Right hindlimb (tissue), 1 donor: ENCODE measurements around the gene TTC13.
"Not testable (repeated sequence)": the region's sequence is repeated elsewhere in the genome, so short reads cannot be mapped to it uniquely, and the experiment has no call there.

Source experiments
- DNase-seq: peaks from one replicate; pipeline ENCODE4 v3.0.0-alpha.2; 2018

The TTC13 gene

DNA sequence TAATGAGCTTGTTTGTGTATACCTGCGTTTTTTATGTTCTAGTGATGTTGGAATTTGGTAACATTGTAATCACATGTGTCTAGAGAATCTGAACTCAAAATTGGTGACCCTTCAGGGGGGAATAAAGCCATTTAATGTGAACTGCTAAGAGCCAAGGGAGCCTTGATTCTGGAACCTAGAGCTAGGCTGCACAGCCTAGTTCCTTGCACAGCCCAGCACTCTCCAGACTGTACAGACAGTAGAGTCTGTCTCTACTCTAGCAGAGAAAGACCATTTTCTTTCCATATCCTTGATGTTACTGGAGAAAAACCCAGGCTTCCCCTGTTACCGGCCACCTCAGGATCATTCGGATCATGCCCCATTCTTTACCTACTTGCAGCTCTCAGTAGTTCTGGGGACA is 8.8 kb upstream of the TTC13 start:
- DNase-seq: no peak

DNA sequence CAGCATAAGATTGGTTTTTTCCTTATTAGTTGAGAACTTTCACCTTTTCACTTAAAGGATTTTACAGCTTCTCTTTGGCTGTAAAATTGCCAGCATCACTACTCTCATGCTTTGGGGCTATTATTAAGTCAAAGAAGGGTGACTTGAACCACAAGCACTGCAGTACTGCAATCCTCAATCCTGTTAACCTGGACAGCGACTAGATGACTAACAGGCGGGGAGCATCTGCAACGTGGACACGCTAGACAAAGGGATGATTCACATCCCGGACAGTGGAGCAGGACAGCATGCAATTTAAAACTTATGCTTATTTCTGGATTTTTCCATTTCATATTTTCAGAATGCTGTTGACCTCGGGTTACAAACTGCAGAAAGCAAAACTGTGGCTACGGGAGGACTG is 8.3 kb upstream of the TTC13 start:
- no peak for DNase-seq

DNA sequence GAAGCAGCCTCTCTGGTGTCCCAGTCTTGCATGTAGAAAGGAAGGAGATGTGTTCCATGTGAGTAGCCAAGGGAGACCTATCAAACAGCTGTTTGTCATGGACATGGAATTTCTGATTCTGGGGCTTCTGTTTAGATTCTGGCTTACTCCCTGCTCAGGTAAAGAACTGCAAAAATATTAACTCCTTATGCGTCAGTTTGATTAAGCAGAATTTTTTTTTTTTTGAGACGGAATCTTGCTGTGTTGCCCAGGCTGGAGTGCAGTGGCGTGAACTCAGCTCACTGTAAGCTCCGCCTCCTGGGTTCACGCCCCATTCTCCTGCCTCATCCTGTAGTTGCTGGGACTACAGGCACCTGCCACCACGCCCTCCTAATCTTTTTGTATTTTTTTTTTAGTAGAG is 7.0 kb upstream of the TTC13 start:
- DNase-seq: no peak

DNA sequence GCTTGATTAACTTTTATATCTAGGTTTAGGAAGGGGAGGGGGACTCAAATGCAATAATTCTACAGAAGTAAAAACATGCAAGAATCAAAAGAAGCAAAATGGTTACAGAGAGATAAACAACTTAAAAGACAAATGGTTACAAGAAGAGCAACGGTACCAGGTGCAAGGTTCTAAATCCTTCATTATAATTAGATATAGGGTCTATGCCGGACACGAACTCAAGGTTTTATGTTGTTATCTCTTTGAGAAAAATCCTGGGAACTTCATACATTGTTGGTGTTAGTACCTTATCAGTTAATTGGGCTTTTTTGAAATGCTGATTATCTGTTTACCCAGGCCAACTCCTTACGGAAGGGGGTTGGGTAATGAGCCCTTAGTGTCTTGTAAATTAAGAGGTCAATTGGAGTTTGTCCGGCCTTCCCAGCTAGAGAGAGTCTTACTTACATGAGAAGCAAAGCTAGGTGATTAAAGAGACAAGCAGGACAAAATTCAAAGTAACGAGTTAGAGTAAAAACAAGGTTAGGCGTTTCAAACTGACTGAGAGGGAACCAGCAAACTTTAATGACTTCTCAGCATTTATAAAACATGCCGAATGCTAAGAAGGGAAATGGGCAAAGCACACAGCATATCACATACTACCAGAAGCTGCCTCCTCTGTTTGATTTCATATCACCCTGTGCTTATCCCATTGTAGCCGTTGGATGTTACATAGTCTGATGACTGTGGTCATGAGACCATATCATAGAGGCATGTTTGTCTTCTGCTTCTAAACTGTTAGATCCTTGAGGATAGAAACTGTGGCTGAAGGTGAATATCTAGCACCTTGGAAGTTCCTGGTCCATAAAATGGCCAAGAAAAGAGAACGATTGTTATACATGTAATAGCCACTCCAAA is 6.2 kb upstream of the TTC13 start:
- DNase-seq: not testable (repeated sequence)

DNA sequence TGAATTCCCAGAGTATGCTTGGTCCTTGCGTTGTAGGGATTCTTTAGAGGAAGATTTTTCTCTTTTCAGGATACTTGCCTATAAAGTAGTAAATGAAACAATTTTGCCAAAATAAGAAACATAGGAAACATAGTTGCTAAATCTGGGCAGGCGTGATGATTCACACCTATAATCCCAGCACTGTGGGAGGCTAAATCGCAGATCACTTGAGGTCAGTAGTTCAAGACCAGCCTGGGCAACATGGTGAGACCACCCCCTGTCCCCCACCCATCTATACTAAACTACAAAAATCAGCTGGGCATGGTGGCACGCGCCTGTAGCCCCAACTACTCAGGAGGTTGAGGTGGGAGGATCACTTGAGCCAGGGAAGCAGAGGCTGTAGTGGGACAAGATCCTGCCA is 5.2 kb upstream of the TTC13 start:
- no peak for DNase-seq

DNA sequence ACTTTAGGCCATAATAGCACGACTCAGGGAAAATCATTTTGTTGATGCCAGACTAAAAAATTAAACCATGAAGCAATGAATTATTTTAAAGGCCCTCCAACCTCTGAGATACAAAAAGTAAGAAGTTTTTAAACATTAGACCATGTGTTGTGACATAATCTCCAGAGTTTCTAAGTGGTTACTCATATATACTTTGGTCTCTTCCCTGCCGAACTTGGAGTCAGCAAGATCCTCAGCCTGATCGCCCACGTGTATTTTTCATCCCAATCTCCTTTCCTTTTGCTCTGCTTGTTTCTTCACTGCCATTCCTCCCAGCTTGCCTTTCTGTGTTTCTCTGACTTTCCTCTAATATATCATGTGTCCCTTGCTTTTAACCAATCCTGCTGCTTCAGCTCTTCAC is 4.0 kb upstream of the TTC13 start:
- DNase-seq: no peak

DNA sequence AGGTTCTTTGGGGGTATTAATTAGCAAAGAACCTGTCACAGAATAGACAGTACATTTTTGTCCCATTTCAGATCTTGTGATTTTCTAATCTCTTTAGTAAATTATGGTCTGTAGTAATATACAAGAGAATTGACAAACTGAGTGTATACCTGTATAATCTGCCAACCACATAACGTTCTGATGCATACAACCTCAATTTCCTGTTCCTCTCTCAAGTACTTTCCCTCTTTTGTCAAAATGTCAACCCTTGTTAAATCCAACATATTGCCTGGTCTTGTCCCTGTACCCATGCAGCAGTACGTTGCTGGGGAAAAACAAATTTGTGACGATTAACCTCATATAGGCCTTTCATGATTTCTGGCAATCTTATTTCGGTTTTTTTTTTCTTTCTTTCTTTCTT is 1.3 kb upstream of the TTC13 start:
- DNase-seq: no peak

DNA sequence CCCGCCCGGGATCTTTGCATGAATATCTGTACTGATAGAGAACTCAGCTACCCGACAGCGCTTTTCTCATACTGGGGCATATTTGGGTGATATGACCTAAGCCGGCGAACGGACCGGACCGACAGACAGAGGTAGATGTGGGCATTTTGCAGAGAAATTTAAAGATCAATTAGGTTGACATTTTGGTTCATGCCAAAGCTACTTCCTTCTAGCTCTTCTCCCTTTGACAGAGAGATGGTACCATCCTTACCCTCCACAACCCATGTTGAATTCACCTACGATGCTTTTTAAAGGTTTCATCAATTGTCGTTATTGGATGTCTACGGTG is 692 bp upstream of the TTC13 start:
- DNase-seq: no peak

DNA sequence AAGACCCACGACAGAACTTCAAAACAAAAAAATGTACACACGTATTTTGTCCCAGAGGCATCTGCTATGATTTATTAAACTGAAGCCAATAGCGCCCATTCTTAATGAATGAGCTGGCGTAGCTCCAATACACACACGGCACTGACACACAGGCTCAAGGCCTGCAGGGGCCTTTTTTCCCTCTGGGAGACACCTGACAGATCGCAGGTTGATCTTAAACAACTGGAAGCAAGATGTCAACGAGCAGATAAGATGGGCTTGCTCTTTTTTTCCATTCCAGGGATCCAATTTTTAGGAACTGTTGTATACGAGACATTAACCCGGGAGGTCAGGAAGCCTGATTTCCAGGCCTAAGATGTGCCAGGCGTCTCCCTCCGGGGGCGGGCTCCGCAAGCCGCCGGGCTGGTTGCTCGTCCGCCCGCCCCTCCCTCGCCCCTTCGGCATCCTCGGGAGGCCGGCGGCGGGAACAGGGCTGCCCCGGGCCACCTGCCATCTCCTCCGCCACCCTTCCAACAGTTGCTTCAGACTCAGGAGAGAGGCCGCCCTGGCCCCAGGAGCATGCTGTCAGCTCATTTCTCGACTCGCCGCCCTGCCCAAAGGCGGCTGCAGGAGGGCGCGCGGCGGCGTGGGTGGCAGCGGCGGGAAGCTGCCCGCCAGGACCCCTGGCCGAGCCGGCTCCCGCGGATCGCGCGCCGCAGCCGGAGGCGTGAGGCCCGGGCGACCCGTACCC is 735 bp downstream of the TTC13 start:
- DNase-seq: peak; percentile 30

DNA sequence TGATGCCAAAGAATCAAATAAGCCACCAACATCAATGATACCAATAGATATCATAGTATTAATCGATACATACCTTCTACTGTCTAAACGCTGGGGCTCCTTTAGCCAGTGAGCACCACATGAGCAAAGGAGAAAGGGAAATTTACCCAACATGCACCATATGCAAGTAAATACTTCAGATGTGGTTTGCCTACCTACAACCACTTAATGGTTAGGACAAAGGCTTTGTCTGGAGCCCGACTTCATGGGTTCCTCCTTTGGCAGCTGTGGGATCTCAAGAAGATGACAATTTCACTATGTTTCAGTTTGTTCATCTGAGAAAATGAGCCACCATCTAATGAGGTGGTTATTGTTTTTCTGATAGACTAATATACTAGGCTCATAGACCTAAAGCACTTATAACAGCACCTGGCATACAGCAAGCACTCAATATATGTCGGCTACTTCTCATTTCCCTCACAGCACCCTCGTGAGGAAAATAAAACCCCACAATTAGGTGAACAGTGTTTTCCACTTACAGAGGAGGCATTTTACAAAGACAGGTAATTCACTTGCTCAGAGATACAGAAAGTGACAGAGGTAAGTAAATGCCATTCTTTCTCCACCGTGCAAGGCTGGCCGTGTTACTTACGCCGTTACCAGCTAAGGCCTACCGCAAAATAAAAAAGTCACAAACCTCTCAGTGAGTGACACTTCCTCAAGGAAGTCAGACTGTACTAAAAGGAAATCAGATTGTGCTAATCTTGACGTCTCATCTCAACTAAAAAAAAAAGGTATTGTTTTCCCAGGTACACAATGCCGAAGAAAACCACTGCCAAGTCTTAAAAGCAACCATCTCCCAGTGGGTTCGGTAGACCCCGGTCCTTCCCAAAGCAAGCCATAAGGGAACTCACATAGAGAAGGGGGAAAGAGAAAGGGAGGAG is 1.6 kb downstream of the TTC13 start:
- DNase-seq: no peak

DNA sequence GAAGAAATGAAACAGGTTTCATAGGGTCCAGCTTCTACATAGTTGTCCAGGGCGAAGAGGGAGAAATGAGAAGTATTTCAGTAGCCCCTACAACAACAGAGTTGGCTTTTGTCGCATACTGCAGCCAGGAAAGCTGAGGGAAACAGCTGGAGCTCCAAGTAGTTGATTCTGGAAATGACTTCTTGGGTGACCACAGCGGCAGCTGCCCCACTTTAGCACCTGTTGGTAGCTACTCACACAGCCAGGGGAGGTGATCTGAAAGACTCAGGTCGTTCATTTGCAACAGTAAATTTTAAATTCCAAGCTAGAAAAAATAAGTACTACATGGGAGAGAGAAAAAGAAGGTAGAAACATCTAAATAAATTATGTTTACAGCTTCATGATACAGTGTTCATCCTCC is 2.3 kb downstream of the TTC13 start:
- no peak for DNase-seq

DNA sequence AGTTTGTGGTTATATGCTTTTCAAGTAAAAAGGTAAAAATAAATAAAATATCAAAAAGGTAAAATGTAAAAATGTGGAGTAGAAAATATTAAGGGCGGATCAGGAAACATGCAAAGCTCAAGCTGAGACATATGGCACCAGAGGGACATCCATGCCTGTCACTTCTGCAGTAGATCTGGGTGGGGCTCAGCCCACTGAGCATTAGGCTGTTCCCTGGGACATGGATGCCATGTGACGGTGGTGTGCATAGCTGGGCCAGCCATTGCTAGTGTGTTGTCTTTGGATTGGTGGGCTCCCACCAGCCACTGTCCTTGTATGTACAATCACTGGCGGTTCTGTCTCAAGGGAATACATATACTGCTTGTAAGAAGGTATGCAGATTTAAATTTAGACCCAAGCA is 3.0 kb downstream of the TTC13 start:
- DNase-seq: no peak

DNA sequence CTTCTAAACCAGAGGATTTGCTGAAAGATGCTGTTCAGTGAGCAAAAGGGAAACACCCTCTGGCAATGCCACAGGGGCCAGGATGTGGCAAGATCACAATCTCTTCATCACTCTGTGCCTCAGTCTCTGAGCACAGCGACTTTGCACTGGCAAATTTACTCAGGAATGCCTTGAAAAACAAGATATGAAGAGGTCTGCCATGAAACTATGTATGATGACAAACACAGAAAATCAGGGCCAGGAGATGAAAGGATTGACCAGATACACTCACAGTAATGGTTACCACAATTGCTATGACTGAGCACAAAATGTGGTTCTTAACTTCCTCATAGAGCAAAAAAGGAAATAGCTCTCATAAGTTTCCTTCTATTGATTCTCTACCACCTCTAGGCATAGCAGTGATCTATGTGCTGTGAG is 5.8 kb downstream of the TTC13 start:
- DNase-seq: no peak

DNA sequence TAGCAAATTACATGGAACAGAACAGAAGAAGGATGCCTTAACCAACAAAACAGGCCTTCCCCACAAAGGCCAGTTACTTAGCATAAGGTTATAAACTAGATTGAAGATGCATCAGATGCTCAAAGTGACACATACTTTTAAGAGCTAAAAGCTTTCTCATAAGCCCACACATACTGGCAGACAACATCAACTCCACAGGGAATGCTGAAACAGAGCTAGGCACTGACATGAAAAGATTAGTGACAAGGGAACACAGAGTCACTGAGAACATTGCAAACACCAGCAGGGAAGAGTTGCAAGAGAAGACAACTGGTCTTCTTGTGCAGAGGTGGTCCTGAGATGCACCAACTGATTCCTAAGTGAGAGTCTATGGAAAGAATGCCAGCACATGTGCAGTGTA is 6.9 kb downstream of the TTC13 start:
- no peak for DNase-seq

DNA sequence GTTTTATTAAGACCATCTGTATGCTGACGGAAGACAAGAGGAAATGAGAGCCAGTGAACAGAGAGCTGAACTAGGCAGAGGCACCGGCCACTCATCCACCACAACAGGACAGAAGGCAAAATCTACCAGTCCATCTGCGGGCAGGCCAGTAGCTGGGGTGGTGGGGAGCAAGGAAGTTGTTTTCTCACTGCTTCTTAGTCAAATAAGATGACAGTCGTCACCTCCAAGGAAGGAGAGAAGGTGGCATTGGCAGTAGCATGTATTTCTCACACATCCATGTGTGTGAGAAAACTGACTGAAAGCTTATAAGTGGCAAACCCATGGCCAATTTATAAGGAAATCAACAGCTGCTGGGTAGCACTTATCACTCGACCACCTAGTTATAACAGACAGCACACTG is 8.2 kb downstream of the TTC13 start:
- DNase-seq: no peak

DNA sequence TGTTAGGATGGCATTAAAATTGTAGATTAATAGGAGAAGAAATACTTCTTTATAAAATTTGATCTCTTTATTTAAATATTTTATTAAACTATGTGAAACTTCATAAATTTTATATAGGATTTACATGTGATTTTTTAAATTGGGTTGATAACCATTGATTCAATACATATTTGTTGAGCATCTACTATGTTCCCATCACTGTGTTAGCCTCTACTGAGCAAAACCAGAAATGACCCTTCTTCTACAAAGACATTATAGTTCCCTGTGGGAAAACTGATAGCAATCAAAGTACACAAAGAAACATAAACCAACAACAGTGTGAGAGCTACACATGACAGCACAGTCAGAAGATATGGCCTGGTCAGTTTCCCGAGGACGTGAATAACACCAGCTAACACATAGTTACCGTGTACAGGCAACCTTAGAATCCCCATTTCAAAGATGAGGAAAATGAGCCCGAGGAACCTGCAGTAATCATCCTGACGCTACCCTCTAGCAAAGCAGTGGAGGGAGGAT is 12.2 kb downstream of the TTC13 start:
- no peak for DNase-seq

DNA sequence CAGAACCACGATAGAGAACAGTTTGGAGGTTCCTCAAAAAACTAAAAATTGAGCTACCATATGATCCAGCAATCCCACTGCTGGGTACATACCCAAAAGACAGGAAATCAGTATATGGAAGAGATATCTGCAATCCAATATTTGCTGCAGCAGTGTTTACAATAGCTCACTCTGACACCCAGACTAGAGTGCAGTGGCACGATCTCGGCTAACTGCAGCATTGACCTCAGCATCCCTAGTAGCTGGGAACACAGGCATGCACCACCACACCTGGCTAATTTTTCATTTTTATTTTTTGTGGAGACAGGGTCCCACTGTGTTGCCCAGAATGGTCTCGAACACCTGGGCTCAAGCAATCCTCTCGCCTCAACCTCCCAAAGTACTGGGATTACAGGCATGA is 13.1 kb downstream of the TTC13 start:
- no peak for DNase-seq

DNA sequence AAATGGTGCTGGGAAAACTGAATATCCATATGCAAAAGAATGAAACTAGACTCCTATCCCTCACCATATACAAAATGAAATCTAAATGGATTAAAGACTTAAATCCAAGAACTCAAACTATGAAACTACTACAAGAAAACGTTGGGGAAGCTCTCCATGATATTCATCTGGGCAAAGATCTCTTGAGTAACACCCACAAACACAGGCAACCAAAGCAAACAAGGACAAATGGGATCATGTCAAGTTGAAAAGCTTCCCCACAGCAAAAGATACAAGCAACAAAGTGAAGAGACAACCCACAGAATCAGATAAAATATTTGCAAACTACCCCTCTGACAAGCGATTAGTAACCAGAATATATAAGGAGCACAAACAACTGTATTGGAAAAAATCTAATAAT is 13.8 kb downstream of the TTC13 start:
- DNase-seq: no peak

DNA sequence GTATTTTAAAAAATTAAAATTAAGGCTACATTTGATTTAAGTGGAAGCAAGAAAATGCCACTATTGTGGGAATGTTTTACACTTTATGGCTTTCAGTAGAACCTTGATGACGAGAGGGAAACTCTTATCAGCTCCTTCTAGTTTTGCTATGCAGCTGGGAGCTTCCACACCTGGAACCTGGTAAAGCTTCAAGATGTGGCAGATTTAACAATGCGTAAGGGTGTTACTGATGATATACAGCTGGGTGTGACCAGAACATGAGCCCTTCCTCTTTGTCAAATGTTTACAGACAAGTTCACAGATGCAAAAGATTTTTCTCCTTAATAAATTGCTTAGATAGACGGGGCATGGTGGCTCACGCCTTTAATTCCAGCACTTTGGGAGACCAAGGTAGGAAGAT is 20.3 kb downstream of the TTC13 start:
- DNase-seq: no peak

DNA sequence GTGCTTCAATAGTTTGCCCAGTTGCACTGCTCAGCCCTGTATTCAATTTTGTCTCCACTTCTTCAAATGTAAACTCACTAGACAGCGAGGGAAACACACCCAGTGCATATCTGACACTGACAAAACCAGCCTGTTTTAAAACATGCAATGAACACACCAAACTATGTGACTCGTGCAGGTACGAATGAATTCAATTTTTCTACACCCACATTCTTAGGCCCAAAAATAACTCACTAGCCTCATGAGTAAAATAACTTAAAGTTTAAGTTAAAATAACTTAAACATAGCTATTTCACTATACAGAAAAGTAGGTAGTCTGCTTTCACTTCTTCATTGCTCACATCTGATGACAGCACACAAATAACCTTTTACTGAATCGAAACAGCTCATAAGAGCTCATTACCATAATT is 21.1 kb downstream of the TTC13 start:
- no peak for DNase-seq

DNA sequence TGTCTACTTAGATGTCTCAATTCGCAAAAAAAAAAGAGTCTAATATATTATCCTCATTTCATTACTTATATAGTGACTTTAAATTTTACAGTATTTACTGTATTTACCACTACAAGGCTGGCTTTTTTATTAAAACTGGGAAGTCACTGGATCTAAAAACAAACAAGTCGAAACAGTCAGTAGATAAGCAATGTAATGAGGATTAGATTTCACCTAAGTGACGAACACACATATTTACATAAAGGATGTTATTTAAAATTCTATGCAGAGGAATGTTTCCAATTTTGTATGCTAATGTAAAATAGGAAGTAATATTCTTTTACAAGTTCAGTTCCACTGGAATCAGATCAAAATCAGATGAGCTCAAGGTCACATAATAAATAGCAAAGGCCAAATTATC is 28.3 kb downstream of the TTC13 start:
- no peak for DNase-seq

DNA sequence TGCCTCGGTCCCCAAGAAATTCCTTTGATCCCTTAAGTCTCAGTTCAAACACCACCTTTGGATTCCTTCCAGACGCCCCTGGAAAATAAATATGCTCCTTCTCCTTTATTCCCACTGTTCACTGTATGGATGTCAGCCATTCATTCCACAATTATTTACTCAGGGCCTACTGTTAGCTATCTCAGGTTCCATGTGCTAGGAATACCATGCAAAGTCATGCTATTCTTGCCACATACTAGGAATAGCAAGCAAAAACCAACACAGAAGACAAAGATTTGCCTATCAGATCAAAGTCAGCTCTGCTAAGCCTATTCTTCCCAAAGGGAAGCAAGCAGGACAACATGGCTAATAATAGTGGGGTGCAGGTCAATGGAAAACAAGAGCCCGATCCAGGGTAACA is 29.8 kb downstream of the TTC13 start:
- no peak for DNase-seq

DNA sequence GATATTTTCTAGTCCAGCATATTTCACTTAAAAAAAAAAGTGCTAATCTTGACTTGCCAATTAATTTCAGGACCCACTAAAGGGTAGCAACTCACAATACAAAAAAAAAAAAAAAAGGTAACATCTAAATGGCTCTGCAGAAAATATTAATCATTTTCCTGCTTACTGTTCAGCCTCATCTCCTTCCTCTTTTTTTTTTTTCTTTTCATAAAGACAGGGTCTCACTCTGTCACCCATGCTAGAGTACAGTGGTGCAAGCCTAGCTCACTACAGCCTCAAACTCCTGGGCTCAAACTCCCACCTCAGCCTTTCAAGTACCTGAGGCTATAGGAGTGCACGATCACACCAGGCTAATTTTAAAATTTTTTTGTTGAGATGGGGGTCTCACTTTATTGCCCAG is 30.4 kb downstream of the TTC13 start:
- no peak for DNase-seq
